ENCODE data around the gene CAST. TPM values are rescaled to one million over a fixed set of nuclear protein-coding genes. Genes with fewer than 3 reads are reported as not detected.
A peak's percentile ranks its signal among the peaks of the same experiment; 100 is the strongest.

Gene CAST
- total RNA-seq, 1 donor from 2014 or later: 97.0 TPM

GRCh38 chr5:96725257-96725656 lies 63.1 kb downstream of the CAST start:
- H3K4me1 Mint-ChIP-seq (ENCODE audit: low read depth): peaks cover 8% of the 10 kb centered on the region
- peaks cover 2% of the 10 kb centered on the region for H3K36me3 Mint-ChIP-seq (ENCODE audit: insufficient read depth)
- H3K4me3 Mint-ChIP-seq (ENCODE audit: low read depth): no peak overlapping the region
- H3K27ac Mint-ChIP-seq: no peak overlapping the region
- DNase-seq (ENCODE audit: low spot score, unreplicated experiment): no peak
- TF ChIP-seq CTCF (IDR thresholded peaks at IDR 0.05; ENCODE audit: unreplicated experiment): no peak
- no peaks in the 10 kb centered on the region for H3K9me3 Mint-ChIP-seq (ENCODE audit: low read depth)
- no peaks in the 10 kb centered on the region for H3K27me3 Mint-ChIP-seq

GRCh38 chr5:96726802-96727201 lies 64.6 kb downstream of the CAST start:
- no peak overlapping the region for H3K27ac Mint-ChIP-seq
- H3K36me3 Mint-ChIP-seq (ENCODE audit: insufficient read depth): peaks cover 10% of the 10 kb centered on the region
- H3K4me1 Mint-ChIP-seq (ENCODE audit: low read depth): peaks cover 3% of the 10 kb centered on the region
- no peak for DNase-seq (ENCODE audit: low spot score, unreplicated experiment)
- no peak for TF ChIP-seq CTCF (IDR thresholded peaks at IDR 0.05; ENCODE audit: unreplicated experiment)
- no peak overlapping the region for H3K4me3 Mint-ChIP-seq (ENCODE audit: low read depth)
- H3K27me3 Mint-ChIP-seq: no peaks in the 10 kb centered on the region
- no peaks in the 10 kb centered on the region for H3K9me3 Mint-ChIP-seq (ENCODE audit: low read depth)

- Mint-ChIP-seq H3K27me3 (no peaks in the 10 kb centered on the region), H3K9me3 (ENCODE audit: low read depth) (no peaks in the 10 kb centered on the region), H3K4me1 (ENCODE audit: low read depth) (peaks cover 6% of the 10 kb centered on the region), H3K36me3 (ENCODE audit: insufficient read depth) (peaks cover 10% of the 10 kb centered on the region), H3K27ac (no peak overlapping the region), H3K4me3 (ENCODE audit: low read depth) (no peak overlapping the region)
- no peak for DNase-seq (ENCODE audit: low spot score, unreplicated experiment)
- peak; percentile 31 for TF ChIP-seq CTCF (IDR thresholded peaks at IDR 0.05; ENCODE audit: unreplicated experiment)
Observed at GRCh38 chr5:96729156-96729555, 67.0 kb downstream of the CAST start.

- no peak for DNase-seq (ENCODE audit: low spot score, unreplicated experiment)
- Mint-ChIP-seq H3K27me3 (no peaks in the 10 kb centered on the region), H3K27ac (no peak overlapping the region), H3K4me3 (ENCODE audit: low read depth) (no peak overlapping the region), H3K36me3 (ENCODE audit: insufficient read depth) (peaks cover 8% of the 10 kb centered on the region), H3K9me3 (ENCODE audit: low read depth) (no peaks in the 10 kb centered on the region), H3K4me1 (ENCODE audit: low read depth) (peaks cover 8% of the 10 kb centered on the region)
- TF ChIP-seq CTCF (IDR thresholded peaks at IDR 0.05; ENCODE audit: unreplicated experiment): no peak
Observed at GRCh38 chr5:96730586-96730985, 68.4 kb downstream of the CAST start.

- no peak for DNase-seq (ENCODE audit: low spot score, unreplicated experiment)
- no peak overlapping the region for H3K27ac Mint-ChIP-seq
- H3K27me3 Mint-ChIP-seq: no peaks in the 10 kb centered on the region
- peaks cover 5% of the 10 kb centered on the region for H3K4me1 Mint-ChIP-seq (ENCODE audit: low read depth)
- no peaks in the 10 kb centered on the region for H3K9me3 Mint-ChIP-seq (ENCODE audit: low read depth)
- H3K4me3 Mint-ChIP-seq (ENCODE audit: low read depth): no peak overlapping the region
- TF ChIP-seq CTCF (IDR thresholded peaks at IDR 0.05; ENCODE audit: unreplicated experiment): no peak
- H3K36me3 Mint-ChIP-seq (ENCODE audit: insufficient read depth): peaks cover 13% of the 10 kb centered on the region
Observed at GRCh38 chr5:96733771-96734500, 71.8 kb downstream of the CAST start.
